Activated T-cell treated with anti-CD3 and anti-CD28 coated beads, Interleukin-2, amount 50 U/mL, for 24 hours (primary cell): ENCODE results near the gene RHEX.

ENCODE experiments used
- DNase-seq: peaks from one replicate; pipeline ENCODE4 v3.0.0-alpha.2; 2020
- H3K27ac Mint-ChIP-seq: 2 replicates; pipeline ENCODE4 v1.8.0; 2020; ENCODE audit warnings: mild to moderate bottlenecking, mixed read lengths
- H3K27me3 Mint-ChIP-seq: 2 replicates; pipeline ENCODE4 v1.8.0; 2020; ENCODE audit warnings: mixed read lengths
- H3K36me3 Mint-ChIP-seq: 2 replicates; pipeline ENCODE4 v1.8.0; 2020; ENCODE audit warnings: low read depth, mixed read lengths
- H3K4me1 Mint-ChIP-seq: 2 replicates; pipeline ENCODE4 v1.8.0; 2020; ENCODE audit warnings: low read depth, mixed read lengths
- H3K4me3 Mint-ChIP-seq: 2 replicates; pipeline ENCODE4 v1.8.0; 2020; ENCODE audit warnings: mild to moderate bottlenecking, moderate library complexity, mixed read lengths
- H3K9me3 Mint-ChIP-seq: 2 replicates; pipeline ENCODE4 v1.8.0; 2020; ENCODE audit warnings: mixed read lengths

Gene RHEX

DNA sequence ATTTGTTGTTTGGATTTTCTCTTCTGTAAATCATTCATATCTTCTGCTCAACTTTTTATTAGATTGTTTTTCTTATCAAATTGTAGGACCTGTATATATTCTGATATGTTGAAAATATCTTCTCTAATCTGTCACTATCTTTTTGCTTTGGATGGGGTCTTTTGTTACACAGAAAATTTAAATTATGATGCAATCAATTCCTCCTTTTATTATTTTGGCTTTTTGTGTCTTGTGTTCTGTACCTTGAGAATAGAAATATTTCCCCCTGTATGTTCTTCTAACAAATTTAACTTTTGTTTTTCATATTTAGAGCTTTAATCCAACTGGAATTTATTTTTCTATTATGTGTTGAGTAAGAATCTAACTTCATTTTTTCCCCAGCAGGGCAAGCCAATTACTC lies 67.4 kb downstream of the RHEX start:
- DNase-seq: no peak
- Mint-ChIP-seq H3K27me3 (peaks cover 63% of the 10 kb centered on the region), H3K36me3 (no peaks in the 10 kb centered on the region), H3K27ac (no peak overlapping the region), H3K4me1 (peaks cover 7% of the 10 kb centered on the region), H3K4me3 (no peak overlapping the region), H3K9me3 (peaks cover 21% of the 10 kb centered on the region)

DNA sequence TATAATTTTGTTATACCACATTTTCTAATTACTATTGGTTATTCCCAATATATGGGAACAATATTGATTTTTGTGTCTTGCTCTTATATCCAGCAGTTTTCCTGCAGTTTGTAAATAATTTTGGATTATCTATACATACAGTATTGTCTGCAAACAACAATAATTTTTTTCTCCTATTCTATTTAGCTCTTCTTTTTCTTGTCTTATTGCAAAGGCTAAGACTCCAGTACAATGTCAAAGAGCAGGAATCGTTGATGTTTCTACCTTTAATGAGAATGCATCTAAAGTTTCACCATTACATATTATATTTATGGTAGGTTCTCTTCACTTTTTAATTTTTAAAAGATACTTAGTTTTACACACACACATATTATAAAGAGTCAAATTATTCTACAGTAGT lies 68.3 kb downstream of the RHEX start:
- Mint-ChIP-seq H3K9me3 (peaks cover 21% of the 10 kb centered on the region), H3K27me3 (peaks cover 63% of the 10 kb centered on the region), H3K4me3 (no peak overlapping the region), H3K36me3 (no peaks in the 10 kb centered on the region), H3K27ac (no peak overlapping the region), H3K4me1 (peaks cover 7% of the 10 kb centered on the region)
- DNase-seq: no peak

DNA sequence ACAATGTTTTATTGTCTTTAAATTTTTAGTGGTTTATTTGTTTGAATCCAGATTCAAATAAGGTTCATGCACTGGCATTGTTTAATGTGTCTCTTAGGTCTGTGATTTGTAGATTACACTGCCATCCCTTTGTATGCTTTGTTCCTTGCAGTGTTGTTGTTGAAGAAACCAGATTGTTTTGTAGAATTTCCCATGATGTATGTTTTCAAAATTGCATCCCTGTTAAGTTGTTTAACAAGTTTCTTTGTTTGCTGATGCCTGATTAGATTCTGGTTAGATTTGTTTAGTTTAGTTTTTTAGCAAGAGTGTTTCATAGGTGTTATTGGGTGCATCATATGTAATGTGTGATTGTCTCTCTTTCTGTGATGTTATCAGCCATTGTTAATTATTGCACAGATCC lies 69.7 kb downstream of the RHEX start:
- Mint-ChIP-seq H3K27me3 (peaks cover 61% of the 10 kb centered on the region), H3K4me1 (peaks cover under 1% of the 10 kb centered on the region), H3K9me3 (peaks cover 21% of the 10 kb centered on the region), H3K36me3 (no peaks in the 10 kb centered on the region), H3K27ac (no peak overlapping the region), H3K4me3 (no peak overlapping the region)
- no peak for DNase-seq

DNA sequence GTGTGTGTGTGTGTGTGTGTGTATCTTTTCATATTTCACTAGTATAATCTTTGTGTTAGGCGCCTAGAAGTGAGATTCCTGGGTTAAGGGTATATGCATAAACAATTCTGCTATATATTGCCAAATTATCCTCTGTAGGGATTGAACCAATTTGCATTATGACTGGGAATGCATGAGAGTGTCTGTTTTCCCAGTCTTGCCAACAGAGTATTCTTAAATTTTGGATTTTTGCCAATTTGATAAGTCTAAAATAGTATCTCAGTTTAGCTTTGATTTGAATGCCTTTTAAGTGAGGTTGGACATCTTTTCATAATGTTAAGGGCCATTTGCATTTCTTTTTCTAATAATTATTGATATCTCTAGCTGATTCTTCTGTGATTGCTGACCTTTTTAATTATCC lies 72.4 kb downstream of the RHEX start:
- no peaks in the 10 kb centered on the region for H3K36me3 Mint-ChIP-seq
- H3K27ac Mint-ChIP-seq: no peak overlapping the region
- peaks cover 19% of the 10 kb centered on the region for H3K9me3 Mint-ChIP-seq
- H3K4me3 Mint-ChIP-seq: no peak overlapping the region
- peaks cover 57% of the 10 kb centered on the region for H3K27me3 Mint-ChIP-seq
- H3K4me1 Mint-ChIP-seq: no peaks in the 10 kb centered on the region
- no peak for DNase-seq

DNA sequence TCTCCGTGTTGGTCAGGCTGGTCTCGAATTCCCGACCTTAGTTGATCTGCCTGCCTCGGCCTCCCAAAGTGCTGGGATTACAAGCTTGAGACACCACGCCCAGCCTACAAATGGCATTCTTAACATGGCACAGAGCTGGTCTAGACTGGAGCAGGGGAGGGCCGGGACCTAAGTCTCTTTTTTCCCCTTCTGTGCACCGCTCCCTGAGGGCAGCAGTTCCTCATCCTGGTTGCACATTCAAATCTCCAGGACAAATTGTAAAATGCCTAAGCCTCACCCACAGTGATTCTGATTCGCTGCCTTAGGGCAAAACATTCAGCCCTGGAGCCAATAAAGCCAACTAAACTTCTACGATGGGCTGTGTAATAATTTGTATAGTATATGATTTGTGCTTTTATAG lies 74.4 kb downstream of the RHEX start:
- peaks cover 5% of the 10 kb centered on the region for H3K9me3 Mint-ChIP-seq
- no peak overlapping the region for H3K4me3 Mint-ChIP-seq
- no peaks in the 10 kb centered on the region for H3K36me3 Mint-ChIP-seq
- DNase-seq: no peak
- no peaks in the 10 kb centered on the region for H3K4me1 Mint-ChIP-seq
- no peak overlapping the region for H3K27ac Mint-ChIP-seq
- peaks cover 48% of the 10 kb centered on the region for H3K27me3 Mint-ChIP-seq

DNA sequence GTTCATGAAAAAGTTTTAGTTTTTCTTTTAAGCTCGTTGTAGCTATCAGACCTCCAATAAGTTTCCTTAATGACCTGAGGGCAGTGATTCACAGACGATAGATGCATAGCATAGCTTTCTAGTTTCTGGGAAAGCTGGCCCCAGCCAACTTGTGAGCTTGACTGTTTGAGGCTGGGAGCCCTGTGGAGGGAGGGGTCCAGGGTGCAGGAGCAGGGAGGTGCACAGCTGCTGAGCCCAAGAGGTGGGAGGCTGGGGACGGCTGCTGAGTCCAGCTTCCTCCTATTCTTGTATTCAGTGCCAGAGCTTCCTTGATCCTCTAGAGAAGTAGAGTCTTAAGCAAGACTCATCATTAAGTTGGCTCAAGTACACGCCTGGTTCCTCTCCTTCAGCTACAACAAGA lies 75.2 kb downstream of the RHEX start:
- Mint-ChIP-seq H3K9me3 (no peaks in the 10 kb centered on the region), H3K4me3 (no peak overlapping the region), H3K4me1 (no peaks in the 10 kb centered on the region), H3K36me3 (no peaks in the 10 kb centered on the region), H3K27ac (no peak overlapping the region), H3K27me3 (peaks cover 44% of the 10 kb centered on the region)
- no peak for DNase-seq

DNA sequence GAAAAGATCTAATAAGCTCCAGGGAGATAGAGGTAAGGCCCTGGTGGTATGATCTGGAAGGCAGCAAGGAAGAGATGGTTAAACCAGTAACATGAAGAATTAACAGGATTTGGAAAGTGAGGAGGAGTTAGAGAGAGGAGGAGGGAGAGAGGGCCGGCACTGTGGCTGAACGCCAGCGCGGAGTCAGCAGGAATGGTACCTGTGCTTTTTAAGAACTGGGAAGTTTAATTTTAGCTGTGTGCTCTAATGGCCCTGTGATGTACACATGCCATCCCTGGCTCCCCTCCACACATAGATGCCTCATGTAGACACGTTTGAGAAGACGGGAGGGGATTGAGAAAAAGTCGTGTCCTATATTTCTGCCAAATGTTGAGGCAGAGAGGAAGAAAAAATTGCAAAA lies 78.1 kb downstream of the RHEX start:
- no peak overlapping the region for H3K27ac Mint-ChIP-seq
- no peak for DNase-seq
- peaks cover 34% of the 10 kb centered on the region for H3K27me3 Mint-ChIP-seq
- H3K36me3 Mint-ChIP-seq: no peaks in the 10 kb centered on the region
- no peaks in the 10 kb centered on the region for H3K4me1 Mint-ChIP-seq
- H3K4me3 Mint-ChIP-seq: no peak overlapping the region
- no peaks in the 10 kb centered on the region for H3K9me3 Mint-ChIP-seq

DNA sequence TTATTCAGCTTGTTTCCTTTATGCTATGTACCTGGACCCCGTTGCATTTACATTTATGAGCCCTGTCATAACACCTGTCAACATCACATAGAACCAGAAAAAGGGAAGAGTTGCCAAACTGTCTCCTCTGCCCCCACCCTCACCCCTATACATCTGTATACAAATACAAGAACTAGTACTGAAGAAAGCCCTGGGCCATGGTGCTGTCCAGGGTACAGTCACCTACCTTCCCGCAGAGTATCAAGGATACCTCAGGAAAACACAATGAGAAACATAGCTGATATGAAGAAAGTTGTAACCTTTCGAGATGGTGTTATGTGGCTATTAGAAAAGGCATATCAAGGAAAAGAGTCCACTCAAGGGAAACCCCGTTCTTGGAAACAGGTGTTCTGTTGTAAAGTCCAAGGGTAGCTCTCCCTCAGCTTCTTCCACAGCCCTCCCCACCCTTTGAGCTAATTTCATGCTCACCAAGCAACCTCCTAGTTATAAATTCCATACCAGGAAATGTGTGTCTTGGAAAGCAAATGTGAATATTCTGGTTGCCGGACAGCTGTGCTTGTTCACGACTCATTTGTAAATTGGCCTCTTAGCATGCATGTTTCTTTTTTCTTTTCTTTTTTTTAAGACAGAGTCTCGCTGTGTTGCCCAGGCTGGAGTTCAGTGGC lies 80.9 kb downstream of the RHEX start:
- H3K9me3 Mint-ChIP-seq: no peaks in the 10 kb centered on the region
- DNase-seq: no peak
- H3K4me3 Mint-ChIP-seq: no peak overlapping the region
- H3K4me1 Mint-ChIP-seq: no peaks in the 10 kb centered on the region
- H3K27me3 Mint-ChIP-seq: peaks cover 10% of the 10 kb centered on the region
- H3K36me3 Mint-ChIP-seq: no peaks in the 10 kb centered on the region
- H3K27ac Mint-ChIP-seq: no peak overlapping the region

DNA sequence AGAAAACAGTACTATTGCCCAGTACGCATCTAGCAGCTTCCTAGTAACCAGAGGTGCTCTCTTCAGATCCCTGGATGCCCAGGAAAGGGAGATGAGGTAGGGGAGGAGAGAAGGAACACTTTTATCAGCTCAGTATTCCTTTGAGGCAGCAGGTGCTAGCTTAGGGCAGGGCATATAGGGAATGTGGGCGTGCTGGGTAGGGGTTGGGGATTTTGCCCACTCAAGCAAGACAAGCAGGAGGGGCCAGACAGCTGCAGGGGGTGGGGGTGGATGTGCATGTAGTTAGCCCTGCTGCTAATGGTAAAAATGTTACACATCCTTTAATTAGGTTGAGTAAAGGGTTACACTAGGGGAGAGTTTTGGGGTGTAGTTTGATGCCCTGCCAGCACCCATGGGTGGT lies 82.3 kb downstream of the RHEX start:
- H3K27me3 Mint-ChIP-seq: peaks cover 8% of the 10 kb centered on the region
- no peak overlapping the region for H3K4me3 Mint-ChIP-seq
- H3K9me3 Mint-ChIP-seq: no peaks in the 10 kb centered on the region
- no peaks in the 10 kb centered on the region for H3K4me1 Mint-ChIP-seq
- no peak for DNase-seq
- H3K27ac Mint-ChIP-seq: no peak overlapping the region
- no peaks in the 10 kb centered on the region for H3K36me3 Mint-ChIP-seq

DNA sequence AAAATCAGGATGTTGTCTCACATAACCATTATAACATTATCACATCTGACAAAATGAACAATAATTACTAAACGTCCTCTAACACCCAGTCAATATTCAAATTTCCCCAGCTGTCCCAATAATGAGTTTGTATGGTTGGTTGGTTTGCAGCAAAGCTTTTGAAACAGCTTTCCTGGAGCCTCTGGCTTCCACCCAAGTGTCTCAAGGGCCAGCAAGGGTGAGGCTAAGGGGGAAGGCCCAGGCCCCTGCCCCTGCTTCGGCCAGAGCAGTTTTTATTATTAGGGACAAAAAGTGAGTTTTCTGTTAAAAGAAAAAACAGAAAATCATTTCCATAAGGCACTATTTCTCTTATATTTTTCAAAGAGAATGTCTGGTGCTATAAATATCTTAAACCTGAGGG lies 83.3 kb downstream of the RHEX start:
- Mint-ChIP-seq H3K4me3 (no peak overlapping the region), H3K36me3 (no peaks in the 10 kb centered on the region), H3K9me3 (no peaks in the 10 kb centered on the region), H3K27me3 (peaks cover 3% of the 10 kb centered on the region), H3K4me1 (no peaks in the 10 kb centered on the region), H3K27ac (no peak overlapping the region)
- no peak for DNase-seq

DNA sequence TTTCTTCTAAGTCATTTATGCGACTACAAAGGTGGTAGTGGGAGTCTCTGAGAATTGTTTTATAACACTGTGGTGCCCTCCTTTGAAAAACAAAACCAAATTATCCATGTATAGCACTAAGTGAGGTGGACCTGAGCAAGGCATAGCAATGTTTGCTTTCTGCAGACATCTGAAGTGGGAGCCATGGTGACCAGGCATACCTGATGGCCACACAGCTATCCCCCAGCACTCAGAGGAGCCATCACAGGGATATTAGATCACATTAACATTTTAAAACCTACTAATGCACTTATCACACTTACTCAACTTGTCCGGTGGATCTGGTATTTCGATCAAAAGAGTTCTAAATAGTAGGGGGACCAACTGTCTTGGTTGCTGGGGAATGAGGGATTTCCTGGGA lies 89.0 kb downstream of the RHEX start:
- H3K27ac Mint-ChIP-seq: no peak overlapping the region
- DNase-seq: no peak
- H3K4me3 Mint-ChIP-seq: no peak overlapping the region
- peaks cover 2% of the 10 kb centered on the region for H3K4me1 Mint-ChIP-seq
- no peaks in the 10 kb centered on the region for H3K9me3 Mint-ChIP-seq
- peaks cover 13% of the 10 kb centered on the region for H3K27me3 Mint-ChIP-seq
- no peaks in the 10 kb centered on the region for H3K36me3 Mint-ChIP-seq

DNA sequence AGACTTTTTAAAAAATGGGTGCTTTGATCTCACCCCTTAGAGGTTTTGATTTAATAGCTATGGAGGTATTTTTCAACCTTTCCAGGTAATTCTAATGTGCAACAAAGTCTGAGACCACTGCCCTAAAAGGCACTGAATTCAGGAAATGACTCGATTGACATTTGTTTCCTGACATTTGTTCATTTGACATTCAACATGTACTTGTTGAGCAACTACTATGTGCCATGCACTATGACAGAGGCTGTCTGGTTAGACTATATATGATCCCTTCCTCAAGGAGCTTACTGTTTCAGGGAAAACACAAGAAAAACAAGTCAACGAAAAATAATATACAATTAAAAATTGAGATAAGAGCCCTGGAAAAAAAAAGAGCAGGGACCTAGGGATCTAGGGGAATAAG lies 89.8 kb downstream of the RHEX start:
- H3K27me3 Mint-ChIP-seq: peaks cover 13% of the 10 kb centered on the region

DNA sequence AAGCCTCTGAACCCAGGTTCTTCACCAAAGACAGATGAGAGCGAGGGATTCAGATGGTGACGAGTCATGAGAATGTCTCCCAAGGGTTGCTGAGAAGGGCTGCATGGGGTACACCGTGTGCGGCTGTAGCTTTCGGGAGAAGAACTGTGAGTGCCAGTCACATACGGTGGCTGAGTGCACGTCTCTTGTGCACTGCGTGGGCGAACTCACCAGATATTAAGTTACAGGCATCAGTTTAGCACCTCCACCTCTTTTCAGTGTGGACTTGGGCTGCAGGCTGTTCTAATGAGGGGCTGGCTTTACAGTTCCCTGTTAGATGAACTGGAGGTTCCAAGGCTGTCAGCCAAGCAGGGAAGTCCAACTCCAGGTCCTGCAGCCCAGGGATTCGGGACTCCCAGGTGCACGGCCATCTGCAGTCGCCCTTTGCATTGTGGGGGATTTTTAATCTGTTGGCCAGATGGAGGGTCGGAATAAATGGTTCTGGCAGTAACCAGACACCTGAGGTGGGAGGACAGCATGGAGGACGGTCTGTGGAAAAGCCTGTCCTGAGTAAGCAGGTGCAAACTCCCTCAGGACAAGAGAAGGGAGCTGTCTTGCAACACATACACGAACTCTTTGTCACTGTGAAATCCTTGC lies 90.7 kb downstream of the RHEX start:
- Mint-ChIP-seq H3K36me3 (no peaks in the 10 kb centered on the region), H3K27me3 (peaks cover 13% of the 10 kb centered on the region), H3K4me1 (peaks cover 2% of the 10 kb centered on the region), H3K27ac (no peak overlapping the region), H3K4me3 (no peak overlapping the region), H3K9me3 (no peaks in the 10 kb centered on the region)
- DNase-seq: no peak

More for the DNA sequence above, 89.8 kb downstream of the RHEX start:
- H3K27ac Mint-ChIP-seq: no peak overlapping the region
- H3K4me1 Mint-ChIP-seq: peaks cover 2% of the 10 kb centered on the region
- no peaks in the 10 kb centered on the region for H3K36me3 Mint-ChIP-seq
- no peak for DNase-seq
- H3K4me3 Mint-ChIP-seq: no peak overlapping the region
- no peaks in the 10 kb centered on the region for H3K9me3 Mint-ChIP-seq

DNA sequence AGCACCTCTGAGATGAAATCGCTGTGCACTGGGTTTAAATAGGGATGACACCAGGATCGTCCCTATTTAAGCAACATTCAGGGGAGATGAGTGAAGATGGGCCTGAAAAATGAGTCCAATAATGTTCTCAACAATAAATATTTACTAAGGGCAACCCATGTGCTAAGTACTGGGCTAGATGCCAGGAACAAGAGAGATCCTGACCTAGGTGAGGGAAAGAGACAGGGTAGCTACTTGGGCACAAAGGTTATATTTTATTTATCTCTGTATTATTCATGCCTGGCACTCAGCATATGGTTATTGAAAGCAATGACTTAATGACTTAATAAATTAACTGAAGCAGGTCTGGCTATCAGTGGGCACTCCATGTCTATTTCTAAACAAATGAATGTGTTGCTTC lies 91.6 kb downstream of the RHEX start:
- Mint-ChIP-seq H3K4me1 (peaks cover 2% of the 10 kb centered on the region), H3K4me3 (no peak overlapping the region), H3K27me3 (peaks cover 13% of the 10 kb centered on the region), H3K9me3 (no peaks in the 10 kb centered on the region), H3K36me3 (no peaks in the 10 kb centered on the region), H3K27ac (no peak overlapping the region)
- DNase-seq: no peak

DNA sequence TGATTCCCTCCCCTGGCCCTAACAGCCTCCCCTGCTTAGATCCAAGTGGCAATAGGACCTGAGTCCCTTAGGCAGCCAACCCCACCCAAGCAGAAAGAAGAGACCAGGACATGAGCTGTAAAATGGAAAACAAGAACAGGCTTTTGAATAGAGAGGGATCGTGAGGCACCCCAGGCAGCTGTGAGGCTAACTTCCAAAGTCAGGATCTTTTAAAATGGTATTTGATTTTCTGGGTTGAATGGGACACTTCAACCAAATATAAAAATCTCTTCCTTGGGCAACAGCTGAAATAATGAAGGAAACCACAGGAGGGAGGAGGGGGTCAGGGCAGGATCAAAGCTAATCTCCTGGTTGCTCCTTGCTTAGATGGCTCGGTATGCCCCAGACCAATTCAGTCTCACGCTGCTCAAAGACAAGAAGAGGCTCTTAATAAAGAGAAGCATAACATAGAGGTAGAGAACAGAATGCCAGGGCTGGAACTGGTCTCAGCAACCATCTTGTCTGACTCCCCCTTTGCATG lies 92.9 kb downstream of the RHEX start:
- no peak overlapping the region for H3K4me3 Mint-ChIP-seq
- H3K9me3 Mint-ChIP-seq: no peaks in the 10 kb centered on the region
- H3K4me1 Mint-ChIP-seq: peaks cover 2% of the 10 kb centered on the region
- DNase-seq: no peak
- H3K27me3 Mint-ChIP-seq: peaks cover 13% of the 10 kb centered on the region
- no peaks in the 10 kb centered on the region for H3K36me3 Mint-ChIP-seq
- H3K27ac Mint-ChIP-seq: no peak overlapping the region
